H1 (cell line): ENCODE data around the gene CCNC. TPM values are rescaled to one million over a fixed set of nuclear protein-coding genes. Genes with fewer than 3 reads are reported as not detected.

Experiments used
- ASH2L ChIP-seq: fragments of 200-600, 300-600 bp; sonication (generic); IDR thresholded peaks from one replicate; pipeline ENCODE4 v1.7.1; 2017; ENCODE audit warnings: low read length
- ATF3 ChIP-seq: IDR thresholded peaks from 2 replicates; pipeline ENCODE4 v1.6.1; 2011; ENCODE audit warnings: low read depth, mild to moderate bottlenecking, low read length; ENCODE audit not compliant: insufficient read depth
- BRCA1 ChIP-seq: IDR thresholded peaks from 2 replicates; pipeline ENCODE4 v1.6.1; 2012; ENCODE audit warnings: low read depth, low read length, improper control_type of control experiment
- CBX8 ChIP-seq: fragments of 300-800, 300-1000 bp; sonication (generic); IDR thresholded peaks from 2 replicates; pipeline ENCODE4 v1.7.1; 2016; ENCODE audit warnings: low read depth, low read length, borderline replicate concordance
- CHD1 ChIP-seq: IDR thresholded peaks from 2 replicates; pipeline ENCODE4 v1.6.1; 2012; ENCODE audit warnings: low read depth, low read length, improper control_type of control experiment
- CHD2 ChIP-seq: IDR thresholded peaks from 2 replicates; pipeline ENCODE4 v1.6.1; 2012; ENCODE audit warnings: low read length, improper control_type of control experiment
- EGR1 ChIP-seq: IDR thresholded peaks from 2 replicates; pipeline ENCODE4 v1.6.1; 2011; ENCODE audit warnings: low read depth, low read length, borderline replicate concordance
- EP300 ChIP-seq, 2 experiments: IDR thresholded peaks; 1 replicate in 1 of 2; 2 replicates in 1 of 2; pipeline ENCODE4 v1.6.1; 2011 to 2012; ENCODE audit warnings: low read depth in 2 of 2, low read length in 2 of 2, mild to moderate bottlenecking in 2 of 2, borderline replicate concordance in 1 of 2, inconsistent platforms in 1 of 2, moderate library complexity in 1 of 2
- GABPA ChIP-seq: IDR thresholded peaks from 2 replicates; pipeline ENCODE4 v1.6.1; 2011; ENCODE audit warnings: mild to moderate bottlenecking, low read length, moderate library complexity, borderline replicate concordance; ENCODE audit not compliant: insufficient read depth
- HDAC6 ChIP-seq: IDR thresholded peaks from one replicate; pipeline ENCODE4 v1.7.1; 2012; ENCODE audit warnings: low read depth, mild to moderate bottlenecking, inconsistent platforms, low read length, moderate library complexity
- MAFK ChIP-seq: IDR thresholded peaks from 2 replicates; pipeline ENCODE4 v1.6.1; 2012; ENCODE audit warnings: low read depth, mild to moderate bottlenecking, improper control_type of control experiment, low read length
- PHF8 ChIP-seq: fragments of 200-600 bp; sonication (generic); conservative IDR thresholded peaks from 2 replicates; pipeline ENCODE4 v1.7.1; 2012; ENCODE audit warnings: low read depth, mild to moderate bottlenecking, inconsistent platforms, low read length, moderate library complexity
- POU5F1 ChIP-seq: IDR thresholded peaks from 2 replicates; pipeline ENCODE4 v1.6.1; 2011; ENCODE audit warnings: low read depth, mild to moderate bottlenecking, low read length, moderate library complexity
- RFX5 ChIP-seq: IDR thresholded peaks from 2 replicates; pipeline ENCODE4 v1.6.1; 2011; ENCODE audit warnings: low read depth, low read length, improper control_type of control experiment, borderline replicate concordance
- SIRT6 ChIP-seq: IDR thresholded peaks from one replicate; pipeline ENCODE4 v1.7.1; 2012; ENCODE audit warnings: low read length, inconsistent platforms
- SP4 ChIP-seq: IDR thresholded peaks from 2 replicates; pipeline ENCODE4 v1.6.1; 2012; ENCODE audit warnings: low read length, inconsistent platforms
- TAF1 ChIP-seq: IDR thresholded peaks from 2 replicates; pipeline ENCODE4 v1.6.1; 2011; ENCODE audit warnings: mild to moderate bottlenecking, low read depth, low read length
- TCF12 ChIP-seq: IDR thresholded peaks from 2 replicates; pipeline ENCODE4 v1.6.1; 2011; ENCODE audit warnings: low read depth, mild to moderate bottlenecking, low read length
- TEAD4 ChIP-seq: IDR thresholded peaks from 2 replicates; pipeline ENCODE4 v1.6.1; 2012; ENCODE audit warnings: low read depth, low read length, inconsistent platforms, mixed read lengths
- USF2 ChIP-seq: IDR thresholded peaks from 2 replicates; pipeline ENCODE4 v1.6.1; 2011; ENCODE audit warnings: low read length, improper control_type of control experiment
- YY1 ChIP-seq: IDR thresholded peaks from 2 replicates; pipeline ENCODE4 v1.6.1; 2011; ENCODE audit warnings: low read depth, mild to moderate bottlenecking, low read length
- ZNF274 ChIP-seq: IDR thresholded peaks from 2 replicates; pipeline ENCODE4 v1.7.0; 2012; ENCODE audit warnings: low read length, borderline replicate concordance; ENCODE audit errors: extremely low read depth
- polyA plus RNA-seq, 7 experiments: library from polyadenylated mRNA; depleted of rRNA in 3 of 7; stranded (reverse) in 5 of 7; unstranded in 2 of 7; fragments of >200 nt in 5 of 7; fragments of 200-250 nt in 2 of 7; gene quantifications; 1 replicate in 5 of 7; 2 replicates in 1 of 7; 4 replicates in 1 of 7; pipeline versions ENCODE4 v1.2.1 to v1.2.3, GENCODE V29; 2011 to 2013; ENCODE audit warnings: missing spikeins in 2 of 7, mixed read lengths in 2 of 7
- total RNA-seq: library from RNA; stranded (reverse); fragmentation: NEBNext Ultra II Directional; extraction: Animal tissue kit (Norgen Biotek cat#: 25700); gene quantifications from 2 replicates; pipeline ENCODE4 v1.2.1, GENCODE V29; 2021

Gene CCNC
- total and polyA plus RNA-seq, 2 of the 8 experiments (the other 6 are each of a cell fraction or from before 2014, with no cell fraction given) = 45.4 to 107 TPM

GRCh38 chr6:99613409-99613704 lies 44.9 kb upstream of the CCNC start (continued):
- TF ChIP-seq USF2 (no peak), YY1 (no peak), CHD1 (no peak), SIRT6 (no peak), CHD2 (no peak), GABPA (peak; percentile 33; the same call in 1 of the 2 replicates), ATF3 (no peak), ASH2L (no peak), SP4 (no peak), HDAC6 (no peak), MAFK (no peak), ZNF274 (no peak), BRCA1 (no peak), EP300 (IDR thresholded peaks at IDR 0.05; ENCODE audit: borderline replicate concordance in 1 of 2, low read depth in 2 of 2, low read length in 2 of 2) (no peak), RFX5 (no peak), PHF8 (0 out of 2 replicates have a peak, but pooled peaks have one; percentile 5), CBX8 (no peak), TEAD4 (no peak), EGR1 (peak; percentile 42; the same call in 1 of the 2 replicates), TCF12 (no peak), POU5F1 (no peak), TAF1 (no peak)
